ENCODE data around the gene TACC2. TPM values are rescaled to one million over a fixed set of nuclear protein-coding genes. Genes with fewer than 3 reads are reported as not detected.

Gene TACC2
- total and polyA plus RNA-seq, 2 experiments from 2014 or later = 4.3 to 16.7 TPM

DNA sequence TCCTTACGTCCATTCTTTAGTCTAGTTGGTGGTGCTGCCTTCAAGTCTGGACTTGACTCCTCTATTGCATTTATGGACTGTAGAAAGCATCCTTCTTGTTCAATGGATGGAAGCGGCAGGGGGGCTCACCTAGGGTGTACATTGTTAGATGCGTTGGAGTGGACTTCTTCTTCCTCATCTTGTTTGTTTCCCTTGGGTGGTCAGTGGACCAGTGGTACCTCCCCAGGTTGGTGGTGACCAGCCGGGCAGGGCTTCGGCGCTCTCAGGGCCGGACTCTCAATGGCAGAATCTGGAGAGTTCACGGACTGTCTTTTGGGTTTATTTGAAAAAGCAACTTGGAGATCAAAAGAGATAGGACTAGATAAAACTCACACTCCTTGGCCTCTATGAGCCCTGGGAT lies 276.0 kb downstream of the TACC2 start:
- no peak overlapping the region for H3K9ac ChIP-seq
- WGBS, 2 experiments (ENCODE audit: low coverage in 1 of 2, low lambda C conversion rate in 2 of 2, missing lambda C conversion rate in 2 of 2) = 88 to 90% methylated on average over 8 of the region's 8 CpGs

DNA sequence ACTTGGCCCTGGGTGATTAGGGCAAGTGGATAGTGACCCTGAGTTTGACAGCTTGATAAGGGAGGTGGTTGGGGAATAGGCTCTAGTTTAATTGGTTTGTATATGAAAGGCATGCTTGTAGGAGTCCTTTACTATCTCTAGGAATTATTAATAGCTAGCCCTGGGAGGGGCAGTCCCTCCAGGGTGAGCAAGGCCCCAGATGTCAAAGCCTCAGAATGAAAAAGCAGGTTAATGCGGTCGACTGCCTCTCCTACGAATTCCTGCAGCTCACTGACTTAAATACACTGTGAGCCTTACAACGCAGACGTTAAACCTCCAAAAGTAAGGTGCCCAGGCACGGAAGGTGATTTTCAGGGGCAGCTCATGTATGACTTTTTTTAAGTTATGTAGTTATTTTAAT lies 276.9 kb downstream of the TACC2 start:
- no peaks in the 10 kb centered on the region for H3K79me2 ChIP-seq (ENCODE audit: insufficient read depth)
- no peak overlapping the region for H3K9ac ChIP-seq
- H3K27me3 ChIP-seq (replicated peaks; ENCODE audit: insufficient read depth) = no peaks in the 10 kb centered on the region
- H3K4me3 ChIP-seq = no peak overlapping the region
- peaks cover 14% of the 10 kb centered on the region for H3K4me1 ChIP-seq (ENCODE audit: insufficient read depth)
- H3K9me3 ChIP-seq (ENCODE audit: low read depth) = no peaks in the 10 kb centered on the region
- in situ Hi-C loops (cut with MboI) = no loop called here
- no peak overlapping the region for H3K27ac ChIP-seq
- no peak for TF ChIP-seq EZH2 (IDR thresholded peaks at IDR 0.05; ENCODE audit: insufficient read depth, poor library complexity, severe bottlenecking)
- TF ChIP-seq EZH2phosphoT487 (IDR thresholded peaks at IDR 0.05; ENCODE audit: insufficient read depth, low read depth) = no peak
- no peak overlapping the region for H2AFZ ChIP-seq
- 87 to 88% methylated on average over 6 of the region's 6 CpGs for WGBS, 2 experiments (ENCODE audit: low coverage in 1 of 2, low lambda C conversion rate in 2 of 2, missing lambda C conversion rate in 2 of 2)
- H4K20me1 ChIP-seq (ENCODE audit: insufficient read depth) = no peaks in the 10 kb centered on the region
- no peak overlapping the region for H3K4me2 ChIP-seq (ENCODE audit: unreplicated experiment)
- peaks cover 4% of the 10 kb centered on the region; the same call in 1 of the 2 replicates for H3K36me3 ChIP-seq (ENCODE audit: low read depth)
- peaks cover 16% of the 10 kb centered on the region; the same call in 1 of the 2 replicates for H3F3A ChIP-seq (ENCODE audit: insufficient read depth)
- DNase-seq = no peak
- no peaks in the 10 kb centered on the region for H3K9me2 ChIP-seq (ENCODE audit: insufficient read depth)

More for the DNA sequence above, 276.0 kb downstream of the TACC2 start:
- Histone ChIP-seq H3K9me2 (ENCODE audit: insufficient read depth) (no peaks in the 10 kb centered on the region), H3F3A (ENCODE audit: insufficient read depth) (peaks cover 16% of the 10 kb centered on the region; the same call in 1 of the 2 replicates), H3K27ac (peak overlapping the region; percentile 69; the same call in 1 of the 2 replicates), H3K4me3 (no peak overlapping the region), H3K79me2 (ENCODE audit: insufficient read depth) (no peaks in the 10 kb centered on the region), H3K4me1 (ENCODE audit: insufficient read depth) (peaks cover 14% of the 10 kb centered on the region), H4K20me1 (ENCODE audit: insufficient read depth) (no peaks in the 10 kb centered on the region), H3K27me3 (replicated peaks; ENCODE audit: insufficient read depth) (no peaks in the 10 kb centered on the region), H3K9me3 (ENCODE audit: low read depth) (no peaks in the 10 kb centered on the region), H3K36me3 (ENCODE audit: low read depth) (peaks cover 4% of the 10 kb centered on the region; the same call in 1 of the 2 replicates), H2AFZ (no peak overlapping the region), H3K4me2 (ENCODE audit: unreplicated experiment) (peak overlapping the region; percentile 62)
- TF ChIP-seq EZH2 (IDR thresholded peaks at IDR 0.05; ENCODE audit: insufficient read depth, poor library complexity, severe bottlenecking) (no peak), EZH2phosphoT487 (IDR thresholded peaks at IDR 0.05; ENCODE audit: insufficient read depth, low read depth) (no peak)
- DNase-seq = no peak
- in situ Hi-C loops (cut with MboI) = no loop called here

DNA sequence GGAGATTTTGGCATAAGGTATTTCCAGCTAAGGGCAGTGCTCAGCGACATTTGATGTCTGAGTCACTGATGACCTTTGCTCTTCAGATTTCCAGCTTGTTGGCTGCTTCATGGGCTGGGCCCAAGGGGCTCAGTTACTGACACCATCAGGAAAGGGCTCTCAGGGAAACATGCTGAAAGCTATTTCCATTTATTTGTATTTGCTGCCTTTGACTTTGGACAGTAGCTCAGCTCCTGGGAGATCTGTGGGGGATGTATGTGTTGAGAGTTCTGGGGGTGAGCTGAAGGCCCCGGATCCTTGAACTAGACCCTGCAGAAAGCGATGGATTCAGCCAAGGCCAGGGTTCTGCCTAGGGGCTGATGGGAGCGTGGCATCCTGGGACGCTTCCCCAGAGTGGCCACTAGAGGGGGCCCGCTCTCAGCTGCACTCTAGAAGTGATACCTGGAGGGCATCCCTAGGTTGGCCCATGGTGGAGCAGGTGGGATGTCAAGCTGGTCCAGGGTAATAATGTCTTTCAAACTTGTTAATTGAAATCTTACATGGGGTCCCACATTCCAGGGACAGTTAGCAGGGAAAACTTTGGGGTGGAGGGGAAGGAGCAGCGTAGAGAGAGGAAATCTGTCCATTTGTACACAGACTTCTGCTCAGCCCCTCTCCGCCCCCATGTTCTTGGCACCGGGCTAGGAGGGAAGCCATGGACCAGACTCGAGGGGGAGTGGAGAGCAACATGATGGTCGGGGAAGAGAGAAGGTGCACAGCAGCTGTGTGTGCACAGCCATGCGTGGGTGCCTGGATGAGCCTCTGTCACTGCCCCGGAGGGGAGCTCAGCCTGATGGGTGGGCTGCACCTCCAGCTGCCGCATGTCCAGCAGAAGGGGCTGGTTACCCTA lies 279.1 kb downstream of the TACC2 start:
- Histone ChIP-seq H3K27me3 (replicated peaks; ENCODE audit: insufficient read depth) (no peaks in the 10 kb centered on the region), H3K9me2 (ENCODE audit: insufficient read depth) (no peaks in the 10 kb centered on the region), H4K20me1 (ENCODE audit: insufficient read depth) (no peaks in the 10 kb centered on the region), H3K27ac (no peak overlapping the region), H3K4me1 (ENCODE audit: insufficient read depth) (peaks cover 14% of the 10 kb centered on the region), H3K9me3 (ENCODE audit: low read depth) (no peaks in the 10 kb centered on the region), H3K4me3 (no peak overlapping the region), H3F3A (ENCODE audit: insufficient read depth) (peaks cover 13% of the 10 kb centered on the region; the same call in 1 of the 2 replicates), H2AFZ (no peak overlapping the region), H3K79me2 (ENCODE audit: insufficient read depth) (no peaks in the 10 kb centered on the region), H3K36me3 (ENCODE audit: low read depth) (no peaks in the 10 kb centered on the region), H3K4me2 (ENCODE audit: unreplicated experiment) (no peak overlapping the region), H3K9ac (no peak overlapping the region)
- DNase-seq = peak; percentile 58
- in situ Hi-C loops (cut with MboI) = no loop called here
- 43 to 45% methylated on average over 14 of the region's 14 CpGs for WGBS, 2 experiments (ENCODE audit: low coverage in 1 of 2, low lambda C conversion rate in 2 of 2, missing lambda C conversion rate in 2 of 2)
- TF ChIP-seq EZH2phosphoT487 (IDR thresholded peaks at IDR 0.05; ENCODE audit: insufficient read depth, low read depth) = no peak
- TF ChIP-seq EZH2 (IDR thresholded peaks at IDR 0.05; ENCODE audit: insufficient read depth, poor library complexity, severe bottlenecking) = no peak

DNA sequence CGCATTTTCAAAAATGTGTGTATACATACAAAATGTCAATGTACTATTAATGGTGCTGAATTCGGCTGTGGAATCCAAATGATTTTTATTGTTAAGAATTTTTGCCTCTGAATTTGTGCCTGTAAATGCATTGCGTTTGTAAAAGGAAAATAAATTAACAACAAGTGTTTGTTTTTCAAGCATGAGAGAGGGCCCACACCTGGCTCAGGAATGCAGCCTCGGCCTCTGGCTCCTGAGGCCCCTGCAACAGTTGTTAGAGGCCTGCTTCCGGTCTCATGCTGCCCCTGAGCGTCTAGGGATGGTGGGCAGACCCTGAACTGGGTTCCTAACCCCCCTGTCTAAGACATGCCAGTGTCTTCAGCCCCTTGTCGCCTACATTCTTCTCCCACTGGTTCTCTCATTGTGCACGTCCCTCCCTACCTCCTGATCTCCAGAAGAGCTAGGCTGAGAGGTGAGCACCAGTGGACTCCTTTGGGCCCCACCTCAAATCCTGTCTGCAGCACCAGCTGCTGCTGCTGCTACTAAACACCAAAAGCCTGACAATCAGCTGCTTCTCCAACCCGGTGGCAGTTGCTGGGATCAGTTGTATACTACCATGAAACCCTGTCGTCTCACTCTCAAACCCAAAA lies 280.2 kb downstream of the TACC2 start:
- WGBS, 2 experiments (ENCODE audit: low coverage in 1 of 2, low lambda C conversion rate in 2 of 2, missing lambda C conversion rate in 2 of 2) = 84 to 86% methylated on average over 10 of the region's 10 CpGs
- H3K9me3 ChIP-seq (ENCODE audit: low read depth) = no peaks in the 10 kb centered on the region
- TF ChIP-seq EZH2 (IDR thresholded peaks at IDR 0.05; ENCODE audit: insufficient read depth, poor library complexity, severe bottlenecking) = no peak
- no peak for TF ChIP-seq EZH2phosphoT487 (IDR thresholded peaks at IDR 0.05; ENCODE audit: insufficient read depth, low read depth)
- H4K20me1 ChIP-seq (ENCODE audit: insufficient read depth) = no peaks in the 10 kb centered on the region
- in situ Hi-C loops (cut with MboI) = no loop called here
- H3K27ac ChIP-seq = no peak overlapping the region
- H3K4me1 ChIP-seq (ENCODE audit: insufficient read depth) = peaks cover 7% of the 10 kb centered on the region
- H3K9ac ChIP-seq = no peak overlapping the region
- H3K4me3 ChIP-seq = no peak overlapping the region
- H3K27me3 ChIP-seq (replicated peaks; ENCODE audit: insufficient read depth) = no peaks in the 10 kb centered on the region
- H2AFZ ChIP-seq = no peak overlapping the region
- DNase-seq = no peak
- no peaks in the 10 kb centered on the region for H3K36me3 ChIP-seq (ENCODE audit: low read depth)
- H3K79me2 ChIP-seq (ENCODE audit: insufficient read depth) = no peaks in the 10 kb centered on the region
- no peak overlapping the region for H3K4me2 ChIP-seq (ENCODE audit: unreplicated experiment)
- H3K9me2 ChIP-seq (ENCODE audit: insufficient read depth) = no peaks in the 10 kb centered on the region
- H3F3A ChIP-seq (ENCODE audit: insufficient read depth) = peaks cover 8% of the 10 kb centered on the region; the same call in 1 of the 2 replicates
